Lower lobe of right lung (tissue), 2 donors: Measurements from ENCODE around the gene HDAC4. TPM values are rescaled to one million over a fixed set of nuclear protein-coding genes. Genes with fewer than 3 reads are reported as not detected.
A peak's percentile ranks its signal among the peaks of the same experiment; 100 is the strongest.

Source experiments
- ATAC-seq, 2 donors: fragments of 200-7000 bp; cut with Tn5 transposase; one replicate each; pipeline ENCODE4 v1.9.1; 2020 to 2022; ENCODE audit warnings: mild to moderate bottlenecking in 2 of 2, moderate library complexity in 2 of 2
- DNase-seq: peaks from one replicate; pipeline ENCODE4 v3.0.0-alpha.2; 2020
- H3K27ac ChIP-seq: fragments of 200-600 bp; one replicate; pipeline ENCODE4 v1.8.0; 2022
- H3K27me3 ChIP-seq: fragments of 200-600 bp; one replicate; pipeline ENCODE4 v1.8.0; 2022; ENCODE audit warnings: low read depth
- H3K36me3 ChIP-seq: fragments of 200-600 bp; one replicate; pipeline ENCODE4 v1.8.0; 2022; ENCODE audit warnings: mild to moderate bottlenecking
- H3K4me1 ChIP-seq: fragments of 200-600 bp; one replicate; pipeline ENCODE4 v1.8.0; 2022
- H3K4me3 ChIP-seq: fragments of 200-600 bp; one replicate; pipeline ENCODE4 v1.8.0; 2022; ENCODE audit warnings: mild to moderate bottlenecking
- H3K9me3 ChIP-seq: fragments of 200-600 bp; one replicate; pipeline ENCODE4 v1.8.0; 2022
- CTCF ChIP-seq: fragments of 200-600 bp; IDR thresholded peaks from one replicate; pipeline ENCODE4 v1.8.0; 2022; ENCODE audit warnings: antibody characterized with exemption, mild to moderate bottlenecking
- intact Hi-C: fragments of 100-400 bp; cut with DNase I; formaldehyde crosslinking; loops from one replicate; pipeline ENCODE4 v1.11.0; 2022
- total RNA-seq: library from RNA; stranded (reverse); fragmentation: NEBNext Ultra II Directional; extraction: Animal tissue kit (Norgen Biotek cat#: 25700); gene quantifications from one replicate; pipeline ENCODE4 v1.2.1, GENCODE V29; 2021
- donor health status: DM: no; HTN: yes; CAD: no; lungs with severe emphysema.

HDAC4 gene
- total RNA-seq, 1 donor from 2014 or later: 44.9 TPM

GRCh38 chr2:239366740-239367139 lies 34.1 kb downstream of the HDAC4 start:
- DNase-seq (peak; percentile 20), ATAC-seq (no peak)
- Histone ChIP-seq H3K4me3 (no peak overlapping the region), H3K4me1 (peaks cover 4% of the 10 kb centered on the region), H3K27me3 (no peaks in the 10 kb centered on the region), H3K27ac (no peak overlapping the region), H3K36me3 (no peaks in the 10 kb centered on the region), H3K9me3 (no peaks in the 10 kb centered on the region)
- intact Hi-C loops: no loop called here
- TF ChIP-seq CTCF: no peak

GRCh38 chr2:239365782-239366435 lies 34.9 kb downstream of the HDAC4 start:
- TF ChIP-seq CTCF: no peak
- intact Hi-C loops: no loop called here
- H3K27ac ChIP-seq: no peak overlapping the region

GRCh38 chr2:239365071-239365781 lies 35.6 kb downstream of the HDAC4 start:
- ATAC-seq: no peak
- DNase-seq: no peak
- Histone ChIP-seq H3K27ac (no peak overlapping the region), H3K9me3 (no peaks in the 10 kb centered on the region), H3K4me1 (peaks cover 4% of the 10 kb centered on the region), H3K4me3 (no peak overlapping the region), H3K27me3 (no peaks in the 10 kb centered on the region), H3K36me3 (no peaks in the 10 kb centered on the region)
- TF ChIP-seq CTCF: no peak
- intact Hi-C loops: no loop called here

More at GRCh38 chr2:239365782-239366435, 34.9 kb downstream of the HDAC4 start:
- DNase-seq (no peak), ATAC-seq (no peak)
- Histone ChIP-seq H3K4me1 (peaks cover 4% of the 10 kb centered on the region), H3K9me3 (no peaks in the 10 kb centered on the region), H3K27me3 (no peaks in the 10 kb centered on the region), H3K36me3 (no peaks in the 10 kb centered on the region), H3K4me3 (no peak overlapping the region)

- no peaks in the 10 kb centered on the region for H3K27me3 ChIP-seq
- no peak overlapping the region for H3K4me3 ChIP-seq
- H3K4me1 ChIP-seq: no peaks in the 10 kb centered on the region
- ATAC-seq (peak in 1 of 2 donors; percentile 22), DNase-seq (peak; percentile 28)
- intact Hi-C loops: no loop called here
- TF ChIP-seq CTCF: no peak
- H3K27ac ChIP-seq: no peak overlapping the region
- H3K9me3 ChIP-seq: no peaks in the 10 kb centered on the region
- H3K36me3 ChIP-seq: no peaks in the 10 kb centered on the region
These were observed 36.7 kb downstream of the HDAC4 start for GRCh38 chr2:239363946-239364637.

- ATAC-seq (no peak), DNase-seq (no peak)
- no peaks in the 10 kb centered on the region for H3K27me3 ChIP-seq
- H3K27ac ChIP-seq: no peak overlapping the region
- TF ChIP-seq CTCF: no peak
- no peaks in the 10 kb centered on the region for H3K36me3 ChIP-seq
- H3K4me1 ChIP-seq: no peaks in the 10 kb centered on the region
- no peaks in the 10 kb centered on the region for H3K9me3 ChIP-seq
- intact Hi-C loops: no loop called here
- H3K4me3 ChIP-seq: no peak overlapping the region
These were observed 38.3 kb downstream of the HDAC4 start for GRCh38 chr2:239362507-239362906.
